SK-N-SH (cell line): ENCODE measurements around the gene CDK5RAP2. TPM values are rescaled to one million over a fixed set of nuclear protein-coding genes. Genes with fewer than 3 reads are reported as not detected.

ENCODE experiments used
- CTCF ChIA-PET: fragments of 300-600, 350-600 bp; formaldehyde crosslinking; extraction: SDS; loops from one replicate; lab custom pipeline; 2021; lab: Yijun Ruan, JAX
- POLR2A ChIA-PET: fragments of 350-600 bp; sonication (Branson Sonifier 250); formaldehyde crosslinking; extraction: SDS; loops from one replicate; lab custom pipeline; 2020; ENCODE audit warnings: antibody characterized with exemption, inconsistent platforms; lab: Yijun Ruan, JAX
- DNase-seq: peaks from one replicate; pipeline ENCODE4 v3.0.0; 2012
- H2AFZ ChIP-seq: fragments of 200-600 bp; sonication (generic); 2 replicates; pipeline ENCODE4 v1.8.1; 2016; ENCODE audit warnings: antibody characterized with exemption, mild to moderate bottlenecking, low read depth
- H3F3A ChIP-seq: fragments of 200-600 bp; sonication (generic); replicated peaks from 2 replicates; pipeline ENCODE3; 2016; ENCODE audit warnings: antibody characterized with exemption, mild to moderate bottlenecking; ENCODE audit not compliant: insufficient read depth
- H3K27ac ChIP-seq, 2 experiments: fragments of 200-500 bp in 1 of 2; fragments of 200-600 bp in 1 of 2; sonication (Bioruptor generic) in 1 of 2; sonication (generic), shearing (Covaris generic) in 1 of 2; 2 replicates each; pipeline versions ENCODE4 v1.5.1 to v1.6.1; 2014 to 2016; ENCODE audit warnings: low read depth in 2 of 2, inconsistent platforms in 1 of 2, low read length in 1 of 2, mild to moderate bottlenecking in 1 of 2, mixed read lengths in 1 of 2
- H3K27me3 ChIP-seq: fragments of 200-600 bp; sonication (generic), shearing (Covaris generic); 2 replicates; pipeline ENCODE4 v1.6.1; 2016; ENCODE audit warnings: mixed run types; ENCODE audit not compliant: insufficient read depth
- H3K36me3 ChIP-seq, 2 experiments: fragments of 200-500 bp in 1 of 2; fragments of 200-600 bp in 1 of 2; sonication (Bioruptor generic) in 1 of 2; sonication (generic) in 1 of 2; replicated peaks in 1 of 2; 2 replicates each; pipeline versions ENCODE3 to v1.5.1; 2014 to 2016; ENCODE audit warnings: low read length in 1 of 2, mild to moderate bottlenecking in 1 of 2; ENCODE audit not compliant: insufficient read depth in 2 of 2, control insufficient read depth in 1 of 2
- H3K4me1 ChIP-seq, 2 experiments: fragments of 200-500 bp in 1 of 2; fragments of 200-600 bp in 1 of 2; sonication (Bioruptor generic) in 1 of 2; sonication (generic), shearing (Covaris generic) in 1 of 2; 2 replicates each; pipeline versions ENCODE4 v1.5.1 to v1.6.1; 2014 to 2016; ENCODE audit warnings: low read depth in 1 of 2, low read length in 1 of 2, mixed run types in 1 of 2; ENCODE audit not compliant: insufficient read depth in 2 of 2, control insufficient read depth in 1 of 2
- H3K4me2 ChIP-seq: fragments of 200-600 bp; sonication (generic), shearing (Covaris generic); 2 replicates; pipeline ENCODE4 v1.6.1; 2017; ENCODE audit warnings: mixed run types
- H3K4me3 ChIP-seq, 2 experiments: fragments of 200-500 bp in 1 of 2; fragments of 200-600 bp in 1 of 2; sonication (Bioruptor generic) in 1 of 2; sonication (generic), shearing (Covaris generic) in 1 of 2; 2 replicates each; pipeline versions ENCODE4 v1.5.1 to v1.8.1; 2014 to 2016; ENCODE audit warnings: low read depth in 2 of 2, inconsistent platforms in 1 of 2, low read length in 1 of 2, mild to moderate bottlenecking in 1 of 2, mixed read lengths in 1 of 2, moderate library complexity in 1 of 2
- H3K79me2 ChIP-seq: fragments of 200-600 bp; sonication (generic); 2 replicates; pipeline ENCODE4 v1.8.1; 2017; ENCODE audit warnings: mild to moderate bottlenecking; ENCODE audit not compliant: insufficient read depth
- H3K9ac ChIP-seq: fragments of 200-600 bp; sonication (generic); 2 replicates; pipeline ENCODE4 v1.6.1; 2017; ENCODE audit warnings: mixed run types
- H3K9me2 ChIP-seq: fragments of 200-600 bp; sonication (generic); 2 replicates; pipeline ENCODE4 v1.6.1; 2017; ENCODE audit warnings: mixed run types
- H3K9me3 ChIP-seq: fragments of 200-600 bp; sonication (generic); 2 replicates; pipeline ENCODE4 v1.6.1; 2017; ENCODE audit warnings: mixed run types, mild to moderate bottlenecking, moderate library complexity
- H4K20me1 ChIP-seq: fragments of 200-600 bp; sonication (generic); 2 replicates; pipeline ENCODE4 v1.6.1; 2017; ENCODE audit warnings: mild to moderate bottlenecking, mixed run types; ENCODE audit not compliant: insufficient read depth
- ELF1 ChIP-seq: IDR thresholded peaks from 2 replicates; pipeline ENCODE4 v1.4.0; 2012
- EP300 ChIP-seq, 2 experiments: IDR thresholded peaks; 2 replicates each; pipeline versions ENCODE4 v1.4.0 to v1.6.1; 2012; ENCODE audit warnings: borderline replicate concordance in 1 of 2, low read depth in 1 of 2, low read length in 1 of 2
- JUND ChIP-seq: IDR thresholded peaks from 2 replicates; pipeline ENCODE4 v1.4.0; 2012
- MXI1 ChIP-seq: IDR thresholded peaks from 2 replicates; pipeline ENCODE4 v1.6.1; 2012; ENCODE audit warnings: mild to moderate bottlenecking, low read depth, low read length, improper control_type of control experiment
- NRF1 ChIP-seq: IDR thresholded peaks from 2 replicates; pipeline ENCODE4 v1.6.1; 2012; ENCODE audit warnings: low read depth, mild to moderate bottlenecking, low read length
- POLR2AphosphoS5 ChIP-seq: IDR thresholded peaks from 2 replicates; pipeline ENCODE4 v1.6.1; 2012; ENCODE audit warnings: low read depth, low read length
- RCOR1 ChIP-seq: fragments of 150-350 bp; IDR thresholded peaks from 2 replicates; pipeline ENCODE4 v1.6.1; 2017; ENCODE audit warnings: antibody characterized with exemption, low read length
- SIN3A ChIP-seq: IDR thresholded peaks from 2 replicates; pipeline ENCODE4 v1.6.1; 2012; ENCODE audit warnings: low read depth, mild to moderate bottlenecking, low read length, moderate library complexity, borderline replicate concordance
- TAF1 ChIP-seq: IDR thresholded peaks from 2 replicates; pipeline ENCODE4 v1.6.1; 2012; ENCODE audit warnings: low read depth, mild to moderate bottlenecking, low read length, moderate library complexity, borderline replicate concordance
- TCF12 ChIP-seq: IDR thresholded peaks from 2 replicates; pipeline ENCODE4 v1.4.0; 2012
- TEAD4 ChIP-seq: IDR thresholded peaks from 2 replicates; pipeline ENCODE4 v1.4.0; 2012; ENCODE audit warnings: mild to moderate bottlenecking, borderline replicate concordance; ENCODE audit not compliant: insufficient read depth
- WGBS: methylation state at CpG from one replicate; pipeline ENCODE4 v1.1.6; 2017; ENCODE audit warnings: low lambda C conversion rate; 5-methylcytosine and 5-hydroxymethylcytosine counted together
- polyA plus RNA-seq, 3 experiments: library from polyadenylated mRNA; depleted of rRNA; stranded (reverse); fragments of >200 nt; gene quantifications; 2 replicates each; pipeline ENCODE4 v1.2.3, GENCODE V29; 2012
- TF ChIP-seq, protein P1 (sequence below): IDR thresholded peaks from 2 replicates; pipeline ENCODE4 v1.4.0; 2012; ENCODE audit warnings: low read depth, borderline replicate concordance
- TF ChIP-seq, protein P2 (sequence below): IDR thresholded peaks from 2 replicates; pipeline ENCODE4; 2012
- TF ChIP-seq, protein P3 (sequence below): IDR thresholded peaks from 2 replicates; pipeline ENCODE4 v1.6.1; 2012; ENCODE audit warnings: mild to moderate bottlenecking, low read depth, low read length, moderate library complexity
- TF ChIP-seq, protein P4 (sequence below): fragments of 150-350 bp; IDR thresholded peaks from 2 replicates; pipeline ENCODE4 v1.6.1; 2017; ENCODE audit warnings: antibody characterized with exemption, low read length, low read depth, borderline replicate concordance
- TF ChIP-seq, protein P5 (sequence below): fragments of 150-350 bp; IDR thresholded peaks from 2 replicates; pipeline ENCODE4 v1.6.1; 2016; ENCODE audit warnings: mild to moderate bottlenecking, low read depth, low read length

CDK5RAP2 gene
- polyA plus RNA-seq, 1 of the 3 experiments (the other 2 are of a cell fraction) = 20.7 TPM

DNA sequence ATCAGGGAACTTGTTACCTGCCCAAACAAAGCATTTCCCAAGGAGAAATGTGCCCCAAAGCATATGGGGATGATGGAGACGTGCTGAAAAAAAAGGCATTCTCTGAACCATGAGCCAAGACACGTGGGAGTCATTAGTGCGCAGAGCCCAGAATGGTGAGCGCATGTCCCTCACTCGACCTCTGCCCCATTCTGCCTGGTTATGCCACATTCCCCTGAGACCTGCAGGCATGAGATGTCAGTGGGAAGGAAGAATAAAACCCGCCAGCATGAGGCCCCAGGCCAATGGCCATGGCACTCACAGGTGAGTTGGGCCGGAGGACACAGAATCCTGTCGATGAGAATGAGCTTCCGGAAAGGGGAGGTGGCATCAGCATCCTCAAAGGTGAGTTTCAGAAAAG is 228.9 kb downstream of the CDK5RAP2 start:
- no peak overlapping the region for H3K27ac ChIP-seq
- H3F3A ChIP-seq = no peaks in the 10 kb centered on the region
- ChIA-PET POLR2A (no interaction called here), CTCF (interaction anchor here (0.6 to 2.2 kb wide), 4 partner anchors 44 to 795 kb away, joined by 3 to 8 read pairs (median 4); no protein-coding TSS in a partner anchor)
- no peaks in the 10 kb centered on the region for H3K27me3 ChIP-seq
- no peaks in the 10 kb centered on the region for H3K36me3 ChIP-seq
- no peaks in the 10 kb centered on the region for H4K20me1 ChIP-seq
- TF ChIP-seq MXI1 (no peak), ELF1 (no peak), EP300 (IDR thresholded peaks at IDR 0.05; ENCODE audit: borderline replicate concordance in 1 of 2, low read depth in 1 of 2, low read length in 1 of 2) (no peak), NRF1 (no peak), TEAD4 (no peak), POLR2AphosphoS5 (no peak), TCF12 (no peak), TAF1 (no peak), RCOR1 (no peak), JUND (no peak), SIN3A (no peak)
- TF ChIP-seq, protein P1, sequence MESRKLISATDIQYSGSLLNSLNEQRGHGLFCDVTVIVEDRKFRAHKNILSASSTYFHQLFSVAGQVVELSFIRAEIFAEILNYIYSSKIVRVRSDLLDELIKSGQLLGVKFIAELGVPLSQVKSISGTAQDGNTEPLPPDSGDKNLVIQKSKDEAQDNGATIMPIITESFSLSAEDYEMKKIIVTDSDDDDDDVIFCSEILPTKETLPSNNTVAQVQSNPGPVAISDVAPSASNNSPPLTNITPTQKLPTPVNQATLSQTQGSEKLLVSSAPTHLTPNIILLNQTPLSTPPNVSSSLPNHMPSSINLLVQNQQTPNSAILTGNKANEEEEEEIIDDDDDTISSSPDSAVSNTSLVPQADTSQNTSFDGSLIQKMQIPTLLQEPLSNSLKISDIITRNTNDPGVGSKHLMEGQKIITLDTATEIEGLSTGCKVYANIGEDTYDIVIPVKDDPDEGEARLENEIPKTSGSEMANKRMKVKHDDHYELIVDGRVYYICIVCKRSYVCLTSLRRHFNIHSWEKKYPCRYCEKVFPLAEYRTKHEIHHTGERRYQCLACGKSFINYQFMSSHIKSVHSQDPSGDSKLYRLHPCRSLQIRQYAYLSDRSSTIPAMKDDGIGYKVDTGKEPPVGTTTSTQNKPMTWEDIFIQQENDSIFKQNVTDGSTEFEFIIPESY = no peak
- TF ChIP-seq, protein P2, sequence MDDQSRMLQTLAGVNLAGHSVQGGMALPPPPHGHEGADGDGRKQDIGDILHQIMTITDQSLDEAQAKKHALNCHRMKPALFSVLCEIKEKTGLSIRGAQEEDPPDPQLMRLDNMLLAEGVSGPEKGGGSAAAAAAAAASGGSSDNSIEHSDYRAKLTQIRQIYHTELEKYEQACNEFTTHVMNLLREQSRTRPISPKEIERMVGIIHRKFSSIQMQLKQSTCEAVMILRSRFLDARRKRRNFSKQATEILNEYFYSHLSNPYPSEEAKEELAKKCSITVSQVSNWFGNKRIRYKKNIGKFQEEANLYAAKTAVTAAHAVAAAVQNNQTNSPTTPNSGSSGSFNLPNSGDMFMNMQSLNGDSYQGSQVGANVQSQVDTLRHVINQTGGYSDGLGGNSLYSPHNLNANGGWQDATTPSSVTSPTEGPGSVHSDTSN = no peak
- TF ChIP-seq, protein P3, sequence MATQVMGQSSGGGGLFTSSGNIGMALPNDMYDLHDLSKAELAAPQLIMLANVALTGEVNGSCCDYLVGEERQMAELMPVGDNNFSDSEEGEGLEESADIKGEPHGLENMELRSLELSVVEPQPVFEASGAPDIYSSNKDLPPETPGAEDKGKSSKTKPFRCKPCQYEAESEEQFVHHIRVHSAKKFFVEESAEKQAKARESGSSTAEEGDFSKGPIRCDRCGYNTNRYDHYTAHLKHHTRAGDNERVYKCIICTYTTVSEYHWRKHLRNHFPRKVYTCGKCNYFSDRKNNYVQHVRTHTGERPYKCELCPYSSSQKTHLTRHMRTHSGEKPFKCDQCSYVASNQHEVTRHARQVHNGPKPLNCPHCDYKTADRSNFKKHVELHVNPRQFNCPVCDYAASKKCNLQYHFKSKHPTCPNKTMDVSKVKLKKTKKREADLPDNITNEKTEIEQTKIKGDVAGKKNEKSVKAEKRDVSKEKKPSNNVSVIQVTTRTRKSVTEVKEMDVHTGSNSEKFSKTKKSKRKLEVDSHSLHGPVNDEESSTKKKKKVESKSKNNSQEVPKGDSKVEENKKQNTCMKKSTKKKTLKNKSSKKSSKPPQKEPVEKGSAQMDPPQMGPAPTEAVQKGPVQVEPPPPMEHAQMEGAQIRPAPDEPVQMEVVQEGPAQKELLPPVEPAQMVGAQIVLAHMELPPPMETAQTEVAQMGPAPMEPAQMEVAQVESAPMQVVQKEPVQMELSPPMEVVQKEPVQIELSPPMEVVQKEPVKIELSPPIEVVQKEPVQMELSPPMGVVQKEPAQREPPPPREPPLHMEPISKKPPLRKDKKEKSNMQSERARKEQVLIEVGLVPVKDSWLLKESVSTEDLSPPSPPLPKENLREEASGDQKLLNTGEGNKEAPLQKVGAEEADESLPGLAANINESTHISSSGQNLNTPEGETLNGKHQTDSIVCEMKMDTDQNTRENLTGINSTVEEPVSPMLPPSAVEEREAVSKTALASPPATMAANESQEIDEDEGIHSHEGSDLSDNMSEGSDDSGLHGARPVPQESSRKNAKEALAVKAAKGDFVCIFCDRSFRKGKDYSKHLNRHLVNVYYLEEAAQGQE = no peak
- TF ChIP-seq, protein P4, sequence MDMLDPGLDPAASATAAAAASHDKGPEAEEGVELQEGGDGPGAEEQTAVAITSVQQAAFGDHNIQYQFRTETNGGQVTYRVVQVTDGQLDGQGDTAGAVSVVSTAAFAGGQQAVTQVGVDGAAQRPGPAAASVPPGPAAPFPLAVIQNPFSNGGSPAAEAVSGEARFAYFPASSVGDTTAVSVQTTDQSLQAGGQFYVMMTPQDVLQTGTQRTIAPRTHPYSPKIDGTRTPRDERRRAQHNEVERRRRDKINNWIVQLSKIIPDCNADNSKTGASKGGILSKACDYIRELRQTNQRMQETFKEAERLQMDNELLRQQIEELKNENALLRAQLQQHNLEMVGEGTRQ = no peak
- TF ChIP-seq, protein P5, sequence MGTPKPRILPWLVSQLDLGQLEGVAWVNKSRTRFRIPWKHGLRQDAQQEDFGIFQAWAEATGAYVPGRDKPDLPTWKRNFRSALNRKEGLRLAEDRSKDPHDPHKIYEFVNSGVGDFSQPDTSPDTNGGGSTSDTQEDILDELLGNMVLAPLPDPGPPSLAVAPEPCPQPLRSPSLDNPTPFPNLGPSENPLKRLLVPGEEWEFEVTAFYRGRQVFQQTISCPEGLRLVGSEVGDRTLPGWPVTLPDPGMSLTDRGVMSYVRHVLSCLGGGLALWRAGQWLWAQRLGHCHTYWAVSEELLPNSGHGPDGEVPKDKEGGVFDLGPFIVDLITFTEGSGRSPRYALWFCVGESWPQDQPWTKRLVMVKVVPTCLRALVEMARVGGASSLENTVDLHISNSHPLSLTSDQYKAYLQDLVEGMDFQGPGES = no peak
- WGBS = 64% methylated on average over 9 of the region's 9 CpGs
- H3K9me2 ChIP-seq = no peaks in the 10 kb centered on the region
- no peaks in the 10 kb centered on the region for H3K79me2 ChIP-seq
- H3K9me3 ChIP-seq = no peaks in the 10 kb centered on the region
- no peak overlapping the region for H3K4me2 ChIP-seq
- no peak overlapping the region for H2AFZ ChIP-seq
- no peak for DNase-seq
- H3K9ac ChIP-seq = no peak overlapping the region
- H3K4me3 ChIP-seq = no peak overlapping the region
- H3K4me1 ChIP-seq = peaks cover 0 to 6% of the 10 kb centered on the region in 2 experiments; a peak in 1 of 4 replicates
